ENCODE results near the gene EPHA2. TPM values are rescaled to one million over a fixed set of nuclear protein-coding genes. Genes with fewer than 3 reads are reported as not detected.

The EPHA2 gene
- polyA plus RNA-seq (2013), result 0.16 TPM

GRCh38 chr1:16155537-16156410 is at the start of gene EPHA2:
TSS of gene EPHA2 (minus strand) at chr1:16156069. CDS start at chr1:16155932, 137 bp downstream.
- ChIA-PET CTCF (interaction anchor here (1.0 to 10.4 kb wide), 9 partner anchors 7 to 74 kb away, joined by 3 to 104 read pairs (median 5); no protein-coding TSS in a partner anchor), POLR2A (interaction anchor here (0.8 kb wide), 1 partner anchor 9 kb away, joined by 3 read pairs; no protein-coding TSS in a partner anchor)
- Histone ChIP-seq H3K4me1 (ENCODE audit: control extremely low read depth in 1 of 4, control insufficient read depth in 4 of 4, insufficient read depth in 4 of 4, low read length in 3 of 4) (peaks cover 3 to 50% (median 39%) of the 10 kb centered on the region in 4 experiments), H3K9me3 (ENCODE audit: control extremely low read depth in 1 of 5, control insufficient read depth in 4 of 5, insufficient read depth in 2 of 5, low read depth in 1 of 5, low read length in 4 of 5) (no peaks in the 10 kb centered on the region), H3K4me3 (ENCODE audit: control insufficient read depth in 1 of 7, extremely low read depth in 1 of 7, insufficient read depth in 4 of 7, low read depth in 2 of 7, low read length in 6 of 7) (peak within 1 kb of the TSS in 6 of 7 experiments; percentile 23 to 71 (median 55)), H3K36me3 (ENCODE audit: control insufficient read depth in 4 of 4, insufficient read depth in 4 of 4, low read length in 3 of 4) (no peaks in the 10 kb centered on the region), H3K27ac (ENCODE audit: insufficient read depth in 1 of 2, low read depth in 1 of 2, low read length in 2 of 2, poor library complexity in 1 of 2, severe bottlenecking in 2 of 2) (no peak within 1 kb of the TSS), H3K27me3 (replicated peaks in 2 of 5; ENCODE audit: control insufficient read depth in 4 of 5, insufficient read depth in 5 of 5, low read length in 4 of 5) (peaks cover 0 to 50% (median 18%) of the 10 kb centered on the region in 5 experiments)
- 5% methylated on average over 65 of the region's 89 CpGs for WGBS (ENCODE audit: insufficient coverage)
- DNase-seq, result peak in 2 of 3 donors; percentile 42 to 55

GRCh38 chr1:16205334-16205671 is 49.4 kb upstream of the EPHA2 start:
- ChIA-PET CTCF (interaction anchor here (0.6 to 4.9 kb wide), 9 partner anchors 12 to 132 kb away, joined by 3 to 48 read pairs (median 3); partner anchors contain the start of gene FAM131C), POLR2A (interaction anchor here (0.5 to 1.9 kb wide), 2 partner anchors 12 to 153 kb away, joined by 5 to 6 read pairs; no protein-coding TSS in a partner anchor)
- no peaks in the 10 kb centered on the region for H3K9me3 ChIP-seq (ENCODE audit: control extremely low read depth in 1 of 5, control insufficient read depth in 4 of 5, insufficient read depth in 2 of 5, low read depth in 1 of 5, low read length in 4 of 5)
- no peaks in the 10 kb centered on the region for H3K27me3 ChIP-seq (replicated peaks in 2 of 5; ENCODE audit: control insufficient read depth in 4 of 5, insufficient read depth in 5 of 5, low read length in 4 of 5)
- no peak overlapping the region for H3K27ac ChIP-seq (ENCODE audit: insufficient read depth in 1 of 2, low read depth in 1 of 2, low read length in 2 of 2, poor library complexity in 1 of 2, severe bottlenecking in 2 of 2)
- DNase-seq, result no peak
- H3K4me3 ChIP-seq (ENCODE audit: control insufficient read depth in 1 of 7, extremely low read depth in 1 of 7, insufficient read depth in 4 of 7, low read depth in 2 of 7, low read length in 6 of 7), result no peak overlapping the region
- H3K4me1 ChIP-seq (ENCODE audit: control extremely low read depth in 1 of 4, control insufficient read depth in 4 of 4, insufficient read depth in 4 of 4, low read length in 3 of 4), result peaks cover 0 to 17% (median 14%) of the 10 kb centered on the region in 4 experiments
- 99% methylated on average over 8 of the region's 11 CpGs for WGBS (ENCODE audit: insufficient coverage)
- peaks cover 0 to 20% (median 12%) of the 10 kb centered on the region in 4 experiments for H3K36me3 ChIP-seq (ENCODE audit: control insufficient read depth in 4 of 4, insufficient read depth in 4 of 4, low read length in 3 of 4)

GRCh38 chr1:16204634-16205333 is 48.9 kb upstream of the EPHA2 start:
- no peaks in the 10 kb centered on the region for H3K27me3 ChIP-seq (replicated peaks in 2 of 5; ENCODE audit: control insufficient read depth in 4 of 5, insufficient read depth in 5 of 5, low read length in 4 of 5)
- CTCF ChIA-PET, result interaction anchor here (0.6 to 4.9 kb wide), 15 partner anchors 9 to 131 kb away, joined by 3 to 48 read pairs (median 3); partner anchors contain the start of gene FAM131C

GRCh38 chr1:16204216-16204615 is 48.3 kb upstream of the EPHA2 start:
- POLR2A ChIA-PET, result interaction anchor here (1.9 kb wide), 1 partner anchor 13 kb away, joined by 5 read pairs; no protein-coding TSS in a partner anchor
- Histone ChIP-seq H3K4me1 (ENCODE audit: control extremely low read depth in 1 of 4, control insufficient read depth in 4 of 4, insufficient read depth in 4 of 4, low read length in 3 of 4) (peaks cover 0 to 17% (median 14%) of the 10 kb centered on the region in 4 experiments), H3K27ac (ENCODE audit: insufficient read depth in 1 of 2, low read depth in 1 of 2, low read length in 2 of 2, poor library complexity in 1 of 2, severe bottlenecking in 2 of 2) (no peak overlapping the region), H3K9me3 (ENCODE audit: control extremely low read depth in 1 of 5, control insufficient read depth in 4 of 5, insufficient read depth in 2 of 5, low read depth in 1 of 5, low read length in 4 of 5) (no peaks in the 10 kb centered on the region), H3K27me3 (replicated peaks in 2 of 5; ENCODE audit: control insufficient read depth in 4 of 5, insufficient read depth in 5 of 5, low read length in 4 of 5) (no peaks in the 10 kb centered on the region), H3K36me3 (ENCODE audit: control insufficient read depth in 4 of 4, insufficient read depth in 4 of 4, low read length in 3 of 4) (peaks cover 0 to 25% (median 12%) of the 10 kb centered on the region in 4 experiments), H3K4me3 (ENCODE audit: control insufficient read depth in 1 of 7, extremely low read depth in 1 of 7, insufficient read depth in 4 of 7, low read depth in 2 of 7, low read length in 6 of 7) (no peak overlapping the region)
- DNase-seq, result no peak
- WGBS (ENCODE audit: insufficient coverage), result 100% methylated on average over 2 of the region's 2 CpGs
- CTCF ChIA-PET, result interaction anchor here (0.7 to 4.9 kb wide), 15 partner anchors 10 to 125 kb away, joined by 3 to 48 read pairs (median 4); no protein-coding TSS in a partner anchor

More at GRCh38 chr1:16204634-16205333, 48.9 kb upstream of the EPHA2 start:
- WGBS (ENCODE audit: insufficient coverage), result 92% methylated on average over 10 of the region's 12 CpGs
- H3K27ac ChIP-seq (ENCODE audit: insufficient read depth in 1 of 2, low read depth in 1 of 2, low read length in 2 of 2, poor library complexity in 1 of 2, severe bottlenecking in 2 of 2), result no peak overlapping the region
- DNase-seq, result peak in 2 of 3 donors; percentile 48 to 49
- H3K9me3 ChIP-seq (ENCODE audit: control extremely low read depth in 1 of 5, control insufficient read depth in 4 of 5, insufficient read depth in 2 of 5, low read depth in 1 of 5, low read length in 4 of 5), result no peaks in the 10 kb centered on the region
- POLR2A ChIA-PET, result interaction anchor here (0.5 to 1.9 kb wide), 2 partner anchors 12 to 154 kb away, joined by 5 to 6 read pairs; no protein-coding TSS in a partner anchor
- no peak overlapping the region for H3K4me3 ChIP-seq (ENCODE audit: control insufficient read depth in 1 of 7, extremely low read depth in 1 of 7, insufficient read depth in 4 of 7, low read depth in 2 of 7, low read length in 6 of 7)
- peaks cover 0 to 25% (median 12%) of the 10 kb centered on the region in 4 experiments for H3K36me3 ChIP-seq (ENCODE audit: control insufficient read depth in 4 of 4, insufficient read depth in 4 of 4, low read length in 3 of 4)
- peaks cover 0 to 17% (median 14%) of the 10 kb centered on the region in 4 experiments for H3K4me1 ChIP-seq (ENCODE audit: control extremely low read depth in 1 of 4, control insufficient read depth in 4 of 4, insufficient read depth in 4 of 4, low read length in 3 of 4)

- POLR2A ChIA-PET, result interaction anchor here (1.9 kb wide), 1 partner anchor 13 kb away, joined by 5 read pairs; no protein-coding TSS in a partner anchor
- 8% methylated on average over 2 of the region's 3 CpGs for WGBS (ENCODE audit: insufficient coverage)
- no peaks in the 10 kb centered on the region for H3K27me3 ChIP-seq (replicated peaks in 2 of 5; ENCODE audit: control insufficient read depth in 4 of 5, insufficient read depth in 5 of 5, low read length in 4 of 5)
- H3K36me3 ChIP-seq (ENCODE audit: control insufficient read depth in 4 of 4, insufficient read depth in 4 of 4, low read length in 3 of 4), result peaks cover 0 to 30% (median 13%) of the 10 kb centered on the region in 4 experiments
- DNase-seq, result no peak
- H3K27ac ChIP-seq (ENCODE audit: insufficient read depth in 1 of 2, low read depth in 1 of 2, low read length in 2 of 2, poor library complexity in 1 of 2, severe bottlenecking in 2 of 2), result no peak overlapping the region
- CTCF ChIA-PET, result interaction anchor here (0.7 to 4.9 kb wide), 10 partner anchors 14 to 124 kb away, joined by 3 to 48 read pairs (median 5); no protein-coding TSS in a partner anchor
- H3K4me1 ChIP-seq (ENCODE audit: control extremely low read depth in 1 of 4, control insufficient read depth in 4 of 4, insufficient read depth in 4 of 4, low read length in 3 of 4), result peaks cover 0 to 17% (median 14%) of the 10 kb centered on the region in 4 experiments
- no peaks in the 10 kb centered on the region for H3K9me3 ChIP-seq (ENCODE audit: control extremely low read depth in 1 of 5, control insufficient read depth in 4 of 5, insufficient read depth in 2 of 5, low read depth in 1 of 5, low read length in 4 of 5)
- no peak overlapping the region for H3K4me3 ChIP-seq (ENCODE audit: control insufficient read depth in 1 of 7, extremely low read depth in 1 of 7, insufficient read depth in 4 of 7, low read depth in 2 of 7, low read length in 6 of 7)
These were observed 47.7 kb upstream of the EPHA2 start for GRCh38 chr1:16203550-16203949.

- CTCF ChIA-PET, result interaction anchor here (0.8 to 4.9 kb wide), 5 partner anchors 15 to 118 kb away, joined by 3 to 48 read pairs (median 6); no protein-coding TSS in a partner anchor
- Histone ChIP-seq H3K27ac (ENCODE audit: insufficient read depth in 1 of 2, low read depth in 1 of 2, low read length in 2 of 2, poor library complexity in 1 of 2, severe bottlenecking in 2 of 2) (no peak overlapping the region), H3K4me3 (ENCODE audit: control insufficient read depth in 1 of 7, extremely low read depth in 1 of 7, insufficient read depth in 4 of 7, low read depth in 2 of 7, low read length in 6 of 7) (no peak overlapping the region), H3K36me3 (ENCODE audit: control insufficient read depth in 4 of 4, insufficient read depth in 4 of 4, low read length in 3 of 4) (peaks cover 0 to 35% (median 14%) of the 10 kb centered on the region in 4 experiments), H3K27me3 (replicated peaks in 2 of 5; ENCODE audit: control insufficient read depth in 4 of 5, insufficient read depth in 5 of 5, low read length in 4 of 5) (no peaks in the 10 kb centered on the region), H3K9me3 (ENCODE audit: control extremely low read depth in 1 of 5, control insufficient read depth in 4 of 5, insufficient read depth in 2 of 5, low read depth in 1 of 5, low read length in 4 of 5) (no peaks in the 10 kb centered on the region), H3K4me1 (ENCODE audit: control extremely low read depth in 1 of 4, control insufficient read depth in 4 of 4, insufficient read depth in 4 of 4, low read length in 3 of 4) (peaks cover 0 to 15% (median 12%) of the 10 kb centered on the region in 4 experiments)
- DNase-seq, result no peak
- 98% methylated on average over 18 of the region's 24 CpGs for WGBS (ENCODE audit: insufficient coverage)
- POLR2A ChIA-PET, result no interaction called here
These were observed 46.7 kb upstream of the EPHA2 start for GRCh38 chr1:16202281-16203210.
